DMS53 treated with DMSO at 0.1 percent for 48 hours (cell line): ENCODE results near the gene YES1.
A peak's percentile ranks its signal among the peaks of the same experiment; 100 is the strongest.
"Not testable (repeated sequence)": the region's sequence is repeated elsewhere in the genome, so short reads cannot be mapped to it uniquely, and the experiment has no call there.

Experiments
- DNase-seq: peaks from one replicate; lab custom pipeline; 2025; ENCODE audit not compliant: unreplicated experiment; lab: John Stamatoyannopoulos, UW

YES1 gene

DNA sequence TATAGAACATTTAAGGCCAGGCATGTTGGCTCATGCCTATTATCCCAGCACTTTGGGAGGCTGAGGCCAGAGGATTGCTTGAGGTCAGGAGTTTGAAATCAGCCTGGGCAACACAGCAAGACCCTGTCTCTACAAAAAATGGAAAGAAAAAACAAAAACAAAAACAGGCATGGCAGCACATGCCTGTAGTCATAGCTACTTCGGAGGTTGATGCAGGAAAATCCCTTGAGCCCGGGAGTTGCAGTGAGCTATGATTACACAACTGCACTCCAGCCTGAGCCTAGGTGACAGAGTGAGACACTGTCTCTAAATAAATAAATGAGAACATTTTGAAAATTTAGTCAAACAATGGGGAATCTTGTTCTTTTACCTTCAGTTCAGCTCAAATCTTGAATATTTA, 12.1 kb upstream of the YES1 start:
- no peak for DNase-seq

DNA sequence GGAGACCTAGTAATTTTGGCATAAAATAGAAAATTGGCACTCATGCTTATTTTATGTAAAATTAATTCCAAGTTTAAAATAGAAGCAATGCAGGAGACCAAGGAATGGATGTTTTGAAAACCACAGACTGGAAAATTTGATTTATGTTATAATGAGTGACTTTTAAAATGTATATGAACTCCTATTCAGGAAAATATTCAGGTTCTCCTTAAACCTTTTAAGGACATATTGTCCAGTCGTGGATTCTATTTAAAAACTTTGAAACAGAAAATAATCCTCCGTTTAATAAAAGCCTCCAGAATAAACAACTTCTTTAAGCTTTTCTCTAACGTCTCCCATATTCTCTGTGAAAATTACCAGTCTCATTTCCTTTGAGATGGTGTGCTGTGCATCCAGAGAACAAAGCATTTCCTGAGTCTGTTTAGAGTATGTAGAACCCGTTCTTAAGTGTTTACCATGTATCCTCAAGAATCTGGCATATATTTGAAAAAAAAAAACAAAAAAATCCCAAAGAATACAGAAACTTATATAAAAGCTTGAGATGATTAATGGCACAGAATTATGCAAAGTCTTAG, 8.6 kb upstream of the YES1 start:
- no peak for DNase-seq

- DNase-seq: no peak
These were observed 4.8 kb upstream of the YES1 start for GRCh38 chr18:816869-817268.

DNA sequence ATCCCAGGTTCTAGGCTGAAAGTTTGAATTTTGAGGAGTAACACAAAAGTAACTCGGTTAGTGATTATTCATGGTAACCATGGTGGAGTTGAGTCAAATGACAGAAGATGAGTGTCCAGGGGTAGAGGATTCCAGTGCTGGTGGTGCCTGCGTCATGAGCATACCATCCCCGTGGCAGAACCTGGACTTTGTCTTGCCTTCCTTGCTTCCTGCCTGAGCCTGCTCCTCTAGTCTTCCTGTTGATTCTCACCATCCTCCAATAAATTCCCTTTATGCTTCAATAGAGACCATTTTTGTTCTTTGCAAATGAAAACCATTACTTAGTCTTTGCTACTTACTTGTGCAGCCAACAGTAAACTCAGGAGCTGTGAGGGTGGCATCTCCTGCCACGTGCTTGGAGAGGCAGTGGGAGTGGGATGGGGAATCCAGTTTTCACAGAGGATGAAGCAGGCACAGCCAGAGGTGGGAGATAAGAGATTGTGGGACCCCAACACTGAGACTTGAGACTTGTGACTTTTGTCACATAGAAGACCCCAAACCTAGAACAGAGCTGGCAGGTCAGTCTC, 4.1 kb upstream of the YES1 start:
- DNase-seq: no peak

- no peak for DNase-seq
These were observed 3.3 kb upstream of the YES1 start for GRCh38 chr18:815353-815752.

DNA sequence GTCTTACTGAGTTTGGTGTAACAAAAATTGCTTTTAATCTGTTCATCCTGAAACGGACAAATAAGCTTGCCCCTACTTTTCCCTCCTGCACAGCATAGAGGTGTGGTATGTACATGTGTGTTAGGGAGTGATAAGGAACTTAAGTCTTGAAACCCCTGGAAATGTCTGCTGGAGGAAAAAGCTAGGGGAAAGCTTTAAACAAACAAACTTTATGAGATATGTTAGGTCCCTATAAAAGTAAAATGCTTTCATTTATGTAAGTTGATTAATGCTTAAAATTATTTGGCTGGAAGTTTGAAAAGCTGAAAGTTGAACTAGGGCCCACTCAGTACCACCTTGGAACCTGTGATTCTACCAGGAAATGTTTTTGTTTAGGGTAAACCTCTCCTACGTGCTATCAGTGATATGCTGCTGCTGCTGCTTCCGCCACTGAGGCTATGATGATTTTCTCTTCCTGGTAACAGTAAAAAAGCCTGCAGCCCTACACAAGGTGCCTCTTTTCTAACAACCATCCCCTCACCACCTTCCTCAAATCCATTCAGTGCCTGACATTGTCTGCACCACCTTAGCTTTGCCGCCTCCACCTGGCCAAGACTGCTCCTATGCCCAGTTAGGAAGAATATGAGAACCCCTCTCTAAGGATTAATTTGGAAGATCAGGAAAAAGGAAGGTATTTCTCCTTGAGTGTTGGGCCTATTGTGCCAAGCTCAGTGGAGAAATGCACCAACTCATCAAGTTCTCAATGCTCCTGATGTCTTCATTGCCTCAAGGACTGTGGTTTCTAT, 2.5 kb upstream of the YES1 start:
- DNase-seq: no peak

GRCh38 chr18:813172-814071, 1.4 kb upstream of the YES1 start:
- no peak for DNase-seq

- DNase-seq: peak; percentile 78
These were observed 532 bp upstream of the YES1 start for GRCh38 chr18:812376-813171.

DNA sequence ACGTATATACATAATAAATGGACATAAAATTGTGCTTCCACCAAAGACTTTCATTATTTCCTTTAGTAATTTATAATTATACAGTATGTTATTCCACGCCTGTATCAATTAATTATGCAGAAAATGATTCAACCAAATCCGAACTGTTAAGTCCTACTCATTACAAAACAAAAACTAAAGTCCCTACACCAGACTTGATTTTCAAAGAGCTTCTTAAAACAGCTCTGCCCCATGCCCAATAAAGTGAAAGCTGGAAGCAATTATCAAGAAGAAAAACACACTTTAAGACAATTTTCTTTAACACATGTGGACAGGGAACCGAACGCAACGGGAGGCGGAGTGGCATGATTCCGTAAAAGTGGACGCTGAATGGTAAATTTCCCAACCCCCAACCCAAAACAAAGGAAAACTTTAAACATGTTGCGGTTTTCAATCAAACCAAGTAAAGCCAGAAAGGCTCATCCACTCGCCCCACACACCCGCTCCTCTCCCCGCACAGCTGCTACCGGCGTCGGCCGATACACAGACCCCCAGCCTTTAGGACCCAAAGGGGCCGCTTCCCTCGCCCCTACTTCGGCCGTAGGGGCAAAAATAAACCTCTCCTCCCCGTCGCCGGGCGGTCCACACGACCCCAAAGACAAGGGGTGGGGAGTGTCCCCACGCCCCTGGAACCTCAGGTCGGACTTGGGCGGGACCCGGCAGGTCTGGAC, 705 bp downstream of the YES1 start:
- no peak for DNase-seq

DNA sequence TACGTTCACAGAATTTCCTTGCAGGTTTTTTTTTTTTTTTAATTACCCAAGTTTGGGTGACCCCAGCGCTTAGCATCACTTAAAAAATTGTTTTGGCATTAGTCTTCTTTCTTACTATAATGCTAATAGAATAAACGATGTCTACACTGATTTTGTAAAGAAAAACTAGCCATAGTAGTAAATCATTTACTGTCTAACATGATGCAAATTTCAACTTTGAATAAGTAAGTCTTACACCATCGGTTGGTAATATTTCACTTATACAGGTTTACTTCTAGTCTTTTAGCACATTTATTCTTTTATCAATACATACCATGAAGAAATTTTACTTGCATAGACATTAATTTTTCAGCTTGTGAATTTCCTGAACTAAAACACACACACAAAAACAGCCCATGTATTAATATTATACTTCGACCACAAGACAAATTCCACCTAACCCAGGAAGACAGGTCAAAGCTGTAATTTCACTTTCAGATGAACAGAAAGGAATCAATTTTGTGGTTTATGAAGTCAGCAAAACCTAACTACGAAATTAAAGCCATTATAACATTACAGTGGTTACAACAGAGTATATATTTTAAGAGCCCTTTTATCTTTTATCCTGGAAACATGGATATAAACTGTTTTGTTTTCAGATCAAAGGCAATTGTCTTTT, 1.9 kb downstream of the YES1 start:
- no peak for DNase-seq

DNA sequence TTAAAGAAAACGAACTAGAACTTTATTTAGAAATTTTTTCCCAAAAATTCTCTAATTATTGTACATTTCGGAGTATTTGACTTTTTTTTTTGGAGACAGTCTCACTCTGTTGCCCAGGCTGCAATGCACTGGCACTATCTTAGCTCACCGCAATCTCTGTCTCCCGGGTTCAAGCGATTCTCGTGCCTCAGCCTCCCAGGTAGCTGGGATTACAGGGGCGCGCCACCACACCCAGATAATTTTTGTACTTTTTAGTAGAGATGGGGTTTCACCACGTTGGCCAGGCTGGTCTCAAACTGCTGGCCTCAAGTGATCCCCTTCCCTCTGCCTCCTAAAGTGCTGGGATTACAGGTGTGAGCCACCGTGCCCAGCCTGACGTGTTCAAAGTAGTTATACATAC, 2.8 kb downstream of the YES1 start:
- not testable (repeated sequence) for DNase-seq

GRCh38 chr18:808502-808901, 3.5 kb downstream of the YES1 start:
- no peak for DNase-seq

DNA sequence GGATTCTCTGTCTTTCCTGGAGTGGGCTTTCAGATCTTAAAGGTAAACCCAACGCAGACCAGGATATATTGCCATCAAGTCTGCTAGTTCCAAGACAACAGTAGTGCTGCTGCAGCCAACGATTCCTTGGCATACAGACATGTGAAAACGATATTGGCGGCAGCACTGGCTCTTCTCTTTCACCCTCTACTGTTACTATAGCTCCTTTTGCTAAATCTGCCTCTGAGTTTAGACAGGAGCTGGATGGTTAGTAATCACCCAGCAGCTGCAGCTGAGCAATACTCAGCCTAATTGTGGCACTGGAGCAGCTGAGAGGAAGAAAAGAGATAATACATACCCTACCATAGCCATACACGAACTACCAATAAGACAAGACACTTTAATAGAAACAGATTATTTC, 4.0 kb downstream of the YES1 start:
- DNase-seq: no peak

DNA sequence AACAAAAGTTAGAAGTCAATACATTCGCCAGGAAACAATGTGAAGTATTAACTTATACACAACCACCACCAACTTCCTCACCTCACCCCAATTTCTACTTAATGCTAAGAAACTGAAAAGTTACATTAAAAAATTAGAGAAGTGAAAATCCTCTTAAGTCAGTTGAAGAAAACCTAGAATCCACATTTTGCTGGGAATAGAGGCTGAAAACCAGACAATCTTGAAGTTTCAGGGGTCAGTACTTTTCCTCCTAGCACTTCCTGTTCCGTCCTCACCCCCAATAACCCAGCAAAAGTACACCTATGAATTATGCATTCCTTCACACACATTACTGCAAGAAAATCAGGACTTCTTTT, 6.3 kb downstream of the YES1 start:
- no peak for DNase-seq

- no peak for DNase-seq
These were observed 6.9 kb downstream of the YES1 start for GRCh38 chr18:805008-805754.

DNA sequence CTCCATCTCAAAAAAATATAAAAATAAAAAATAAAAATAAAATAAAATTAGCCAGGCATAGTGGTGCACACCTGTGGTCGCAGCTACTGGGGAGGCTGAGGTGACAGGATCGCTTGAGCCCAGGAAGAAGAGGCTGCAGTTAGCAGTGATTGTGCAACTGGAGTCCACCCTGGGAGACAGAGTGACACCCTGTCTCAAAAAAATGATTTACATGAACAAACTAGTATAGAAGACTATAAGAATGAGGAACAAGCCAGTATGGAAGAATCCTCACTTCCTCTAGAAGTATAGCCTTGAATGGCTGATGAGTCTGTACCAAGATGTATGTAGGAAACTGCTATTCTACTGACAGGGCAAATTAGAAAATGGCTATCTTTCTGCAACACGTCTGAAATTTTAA, 10.9 kb downstream of the YES1 start:
- no peak for DNase-seq

DNA sequence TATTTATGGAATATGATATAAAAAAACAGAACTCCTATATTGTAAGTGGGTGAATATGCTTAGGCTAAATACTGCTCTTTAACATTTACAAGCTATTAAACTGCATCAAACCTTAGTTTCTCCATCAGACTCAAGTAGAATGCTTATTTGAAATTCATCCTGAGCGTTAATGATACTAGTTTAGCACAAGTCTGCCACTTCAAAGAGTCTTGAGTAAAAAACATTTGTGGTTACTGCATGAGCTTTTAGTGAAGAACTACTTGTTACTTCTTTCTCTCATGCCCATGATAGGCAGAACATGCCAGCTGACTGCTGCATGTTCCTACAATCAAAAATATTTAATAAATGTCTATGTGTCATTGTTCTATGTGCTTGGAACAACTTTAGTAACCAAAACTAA, 12.1 kb downstream of the YES1 start:
- DNase-seq: no peak

GRCh38 chr18:795383-795782, 16.7 kb downstream of the YES1 start:
- not testable (repeated sequence) for DNase-seq

DNA sequence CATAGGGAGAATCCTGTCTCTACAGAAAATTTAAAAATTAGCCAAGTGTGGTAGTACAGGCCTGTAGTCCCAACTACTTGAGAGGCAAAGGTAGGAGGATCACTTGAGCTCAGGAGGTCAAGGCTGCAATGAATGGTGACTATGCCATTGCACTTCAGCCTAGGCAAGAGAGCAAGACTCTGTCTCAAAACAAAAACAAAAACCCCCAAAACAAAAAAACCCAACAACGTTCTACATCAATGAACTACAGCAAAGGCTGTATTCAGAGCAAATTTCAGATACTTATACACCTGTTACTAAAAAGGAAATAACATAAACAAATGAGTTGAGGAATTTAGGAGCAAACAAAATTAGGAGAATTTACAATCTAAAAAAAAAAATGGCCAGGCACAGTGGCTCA, 22.6 kb downstream of the YES1 start:
- DNase-seq: no peak
